Measurements from ENCODE around the gene SSR4.

DNA sequence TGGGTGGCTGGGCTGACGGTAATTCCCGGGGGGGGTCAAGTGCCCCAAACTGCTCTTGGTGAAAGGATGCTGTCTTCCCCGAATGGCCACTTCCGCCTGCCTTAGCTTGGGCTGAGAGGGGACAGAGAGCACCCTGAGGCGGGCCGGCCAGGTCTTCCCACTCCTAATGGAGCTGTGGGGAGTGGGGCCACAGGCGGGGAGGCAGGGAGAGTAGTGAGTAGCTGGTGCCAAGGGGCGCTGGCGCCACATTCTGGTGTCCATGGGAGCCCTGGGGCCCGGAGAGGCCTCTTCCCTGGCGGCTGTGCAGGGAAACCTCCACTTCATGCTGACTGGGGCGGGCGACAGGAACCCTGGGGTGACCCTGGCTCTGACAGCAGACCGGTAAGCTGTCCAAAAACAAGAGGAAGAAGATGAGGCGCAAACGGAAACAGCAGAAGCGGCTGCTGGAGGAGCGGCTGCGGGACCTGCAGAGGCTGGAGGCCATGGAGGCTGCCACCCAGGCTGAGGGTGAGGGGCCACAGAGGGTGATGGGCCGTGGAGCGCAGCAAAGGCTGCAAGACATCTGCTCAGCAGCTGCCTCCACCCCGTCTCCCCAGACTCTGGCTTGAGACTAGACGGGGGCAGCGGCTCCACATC, 11.0 kb upstream of the SSR4 start:
- no peak for TF ChIP-seq EZH2 (IDR thresholded peaks at IDR 0.05; ENCODE audit: low read length)
- TF ChIP-seq, protein P1, sequence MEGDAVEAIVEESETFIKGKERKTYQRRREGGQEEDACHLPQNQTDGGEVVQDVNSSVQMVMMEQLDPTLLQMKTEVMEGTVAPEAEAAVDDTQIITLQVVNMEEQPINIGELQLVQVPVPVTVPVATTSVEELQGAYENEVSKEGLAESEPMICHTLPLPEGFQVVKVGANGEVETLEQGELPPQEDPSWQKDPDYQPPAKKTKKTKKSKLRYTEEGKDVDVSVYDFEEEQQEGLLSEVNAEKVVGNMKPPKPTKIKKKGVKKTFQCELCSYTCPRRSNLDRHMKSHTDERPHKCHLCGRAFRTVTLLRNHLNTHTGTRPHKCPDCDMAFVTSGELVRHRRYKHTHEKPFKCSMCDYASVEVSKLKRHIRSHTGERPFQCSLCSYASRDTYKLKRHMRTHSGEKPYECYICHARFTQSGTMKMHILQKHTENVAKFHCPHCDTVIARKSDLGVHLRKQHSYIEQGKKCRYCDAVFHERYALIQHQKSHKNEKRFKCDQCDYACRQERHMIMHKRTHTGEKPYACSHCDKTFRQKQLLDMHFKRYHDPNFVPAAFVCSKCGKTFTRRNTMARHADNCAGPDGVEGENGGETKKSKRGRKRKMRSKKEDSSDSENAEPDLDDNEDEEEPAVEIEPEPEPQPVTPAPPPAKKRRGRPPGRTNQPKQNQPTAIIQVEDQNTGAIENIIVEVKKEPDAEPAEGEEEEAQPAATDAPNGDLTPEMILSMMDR (optimal IDR thresholded peaks at IDR 0.05 in 1 of 3, IDR thresholded peaks at IDR 0.05 in 1 of 3, conservative IDR thresholded peaks at IDR 0.05 in 1 of 3; ENCODE audit: extremely low read depth in 1 of 3, insufficient read depth in 2 of 3, low read length in 3 of 3), result no peak
